ENCODE results near the gene TKTL1. TPM values are rescaled to one million over a fixed set of nuclear protein-coding genes. Genes with fewer than 3 reads are reported as not detected.
A peak's percentile ranks its signal among the peaks of the same experiment; 100 is the strongest.

The TKTL1 gene
- total and polyA plus RNA-seq, 2 of the 8 experiments (the other 6 are each of a cell fraction or from before 2014, with no cell fraction given): 0.05 TPM; not detected in 1

- H3K27me3 ChIP-seq (replicated peaks in 1 of 4; ENCODE audit: control insufficient read depth in 3 of 4, extremely low read depth in 1 of 4, insufficient read depth in 3 of 4, low read length in 3 of 4): no peaks in the 10 kb centered on the region
- no peak overlapping the region for H2BK20ac ChIP-seq (ENCODE audit: low read length)
- H3K4me3 ChIP-seq (ENCODE audit: extremely low read depth in 1 of 4, insufficient read depth in 2 of 4, low read depth in 3 of 4, low read length in 4 of 4): no peak overlapping the region
- H4K91ac ChIP-seq (replicated peaks; ENCODE audit: insufficient read length, low read length): no peak overlapping the region
- no peak overlapping the region for H3K14ac ChIP-seq (ENCODE audit: insufficient read length)
- no peak overlapping the region for H3K27ac ChIP-seq (ENCODE audit: low read depth, low read length)
- peaks cover 31 to 82% (median 67%) of the 10 kb centered on the region in 4 experiments for H3K36me3 ChIP-seq (ENCODE audit: control insufficient read depth in 2 of 4, insufficient read depth in 4 of 4, low read length in 3 of 4)
- H3K18ac ChIP-seq (ENCODE audit: extremely low read depth, low read length): no peak overlapping the region
- FAIRE-seq: no peak
- H3K9me3 ChIP-seq (ENCODE audit: insufficient read depth in 2 of 2, low read depth in 1 of 2, low read length in 1 of 2): no peaks in the 10 kb centered on the region
- H3K79me2 ChIP-seq (ENCODE audit: control insufficient read depth in 1 of 2, insufficient read depth in 2 of 2, low read length in 2 of 2): no peaks in the 10 kb centered on the region
- no peak overlapping the region for H2BK15ac ChIP-seq (ENCODE audit: low read length)
- H3K9ac ChIP-seq (replicated peaks in 1 of 4; ENCODE audit: extremely low read depth in 1 of 4, low read depth in 3 of 4, low read length in 3 of 4): no peak overlapping the region
- no peaks in the 10 kb centered on the region for H3K23me2 ChIP-seq (ENCODE audit: low read depth, low read length)
- TF ChIP-seq HDAC6 (IDR thresholded peaks at IDR 0.05; ENCODE audit: low read depth, low read length) (no peak), KDM4A (IDR thresholded peaks at IDR 0.05; ENCODE audit: low read depth, low read length, severe bottlenecking) (no peak), POLR2AphosphoS5 (IDR thresholded peaks at IDR 0.05; ENCODE audit: low read depth, low read length) (0 out of 2 replicates have a peak, but pooled peaks have one; percentile 9), RFX5 (IDR thresholded peaks at IDR 0.05; ENCODE audit: borderline replicate concordance, low read depth, low read length) (no peak), EP300 (IDR thresholded peaks at IDR 0.05; ENCODE audit: borderline replicate concordance in 1 of 2, low read depth in 2 of 2, low read length in 2 of 2) (no peak)
- H3K56ac ChIP-seq (replicated peaks; ENCODE audit: insufficient read length, low read depth, low read length): no peak overlapping the region
- H2BK120ac ChIP-seq (replicated peaks; ENCODE audit: low read depth, low read length): no peak overlapping the region
- no peak overlapping the region for H2AK5ac ChIP-seq (ENCODE audit: low read depth, low read length)
- no peak overlapping the region for H2BK12ac ChIP-seq (ENCODE audit: low read depth, low read length)
- H3K79me1 ChIP-seq (ENCODE audit: low read depth, low read length): no peaks in the 10 kb centered on the region
- no peak overlapping the region for H3K23ac ChIP-seq (ENCODE audit: insufficient read length)
- H4K20me1 ChIP-seq (replicated peaks in 1 of 2; ENCODE audit: control insufficient read depth in 1 of 2, insufficient read depth in 2 of 2, low read length in 2 of 2): peaks cover 0 to 25% of the 10 kb centered on the region in 2 experiments
- no peak overlapping the region for H2AFZ ChIP-seq (ENCODE audit: low read length)
- no peak overlapping the region for H4K5ac ChIP-seq (ENCODE audit: insufficient read length, low read depth, low read length)
- ChIA-PET CTCF (ENCODE audit: partially characterized antibody) (no interaction called here), POLR2A (ENCODE audit: partially characterized antibody) (interaction anchor here (0.6 to 15.6 kb wide), 4 partner anchors 14 to 48 kb away, joined by 3 to 348 read pairs (median 29); partner anchors contain the start of gene RPL10)
- H2BK5ac ChIP-seq (ENCODE audit: low read depth, low read length): no peak overlapping the region
- H4K8ac ChIP-seq (ENCODE audit: extremely low read depth, insufficient read depth, low read length): no peak overlapping the region; the same call in 1 of the 2 replicates
- WGBS, 2 experiments (ENCODE audit: extremely low coverage in 1 of 2, insufficient coverage in 1 of 2, insufficient read length in 1 of 2, insufficient replicate concordance in 2 of 2, low coverage in 1 of 2, low lambda C conversion rate in 2 of 2, missing lambda C conversion rate in 1 of 2): 95% methylated on average over 21 of the region's 30 CpGs; no CpG with 5 or more reads in 1 of the 2 experiments
- no peak for DNase-seq (ENCODE audit: low read depth in 1 of 2, low spot score in 2 of 2)
- no peak overlapping the region for H3K4ac ChIP-seq (replicated peaks; ENCODE audit: insufficient read length, low read depth, low read length)
- no peak overlapping the region for H3K4me2 ChIP-seq (ENCODE audit: insufficient read depth in 1 of 2, low read depth in 2 of 2, low read length in 2 of 2)
- H3K4me1 ChIP-seq (replicated peaks in 1 of 4; ENCODE audit: control insufficient read depth in 3 of 4, insufficient read depth in 4 of 4, low read length in 3 of 4): no peaks in the 10 kb centered on the region
Observed at GRCh38 chrX:154351183-154352011, 55.8 kb downstream of the TKTL1 start.
